Large intestine (tissue), 3 donors: Measurements from ENCODE around the gene IGF1R. TPM values are rescaled to one million over a fixed set of nuclear protein-coding genes. Genes with fewer than 3 reads are reported as not detected.

Experiments used
- DNase-seq, 2 donors: peaks; one replicate each; pipeline versions ENCODE4 v3.0.0 to v3.0.0-alpha.2; 2013
- H3K27ac ChIP-seq: one replicate; pipeline ENCODE4 v1.5.1; 2013; ENCODE audit warnings: low read length
- H3K27me3 ChIP-seq: 2 replicates; pipeline ENCODE4 v1.6.1; 2013; ENCODE audit warnings: low read length; ENCODE audit not compliant: control insufficient read depth, insufficient read depth
- H3K36me3 ChIP-seq: 2 replicates; pipeline ENCODE4 v1.6.1; 2013; ENCODE audit warnings: low read length; ENCODE audit not compliant: control insufficient read depth, insufficient read depth
- H3K4me1 ChIP-seq: one replicate; pipeline ENCODE4 v1.6.1; 2013; ENCODE audit warnings: low read length; ENCODE audit not compliant: control insufficient read depth, insufficient read depth
- H3K4me3 ChIP-seq: one replicate; pipeline ENCODE4 v1.5.1; 2013; ENCODE audit warnings: low read length
- H3K9me3 ChIP-seq: one replicate; pipeline ENCODE4 v1.6.1; 2013; ENCODE audit warnings: mild to moderate bottlenecking, low read depth, low read length, moderate library complexity; ENCODE audit not compliant: control insufficient read depth
- WGBS: methylation state at CpG from one replicate; pipeline ENCODE4 v1.1.5; 2013; ENCODE audit warnings: low lambda C conversion rate; ENCODE audit not compliant: insufficient coverage; 5-methylcytosine and 5-hydroxymethylcytosine counted together
- polyA plus RNA-seq: library from polyadenylated mRNA; unstranded; fragments of 120-200 nt; gene quantifications from one replicate; pipeline ENCODE4 v1.2.1, GENCODE V29; 2013

The IGF1R gene
- polyA plus RNA-seq, 1 donor = 22.5 TPM

DNA sequence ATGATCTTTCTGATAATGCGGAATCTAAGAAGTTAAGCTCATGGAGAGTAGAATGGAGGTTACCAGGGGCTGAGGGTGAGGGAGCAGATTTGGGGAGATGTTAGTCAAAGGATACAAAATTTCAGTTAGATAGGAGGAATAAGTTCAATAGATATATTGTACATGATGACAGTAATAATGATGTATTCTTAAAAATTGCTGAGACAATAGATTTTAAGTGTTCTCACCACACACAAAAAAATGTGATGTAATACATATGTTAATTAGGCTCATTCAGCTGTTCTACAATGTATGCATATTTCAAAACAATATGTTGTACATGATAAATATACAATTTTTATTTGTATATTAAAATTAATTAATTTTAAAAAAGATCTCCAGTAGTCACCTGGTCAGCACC is 277.9 kb downstream of the IGF1R start:
- no peak overlapping the region for H3K4me3 ChIP-seq
- 100% methylated on average over 1 of the region's 1 CpG for WGBS
- H3K9me3 ChIP-seq = no peaks in the 10 kb centered on the region
- peaks cover 76% of the 10 kb centered on the region for H3K36me3 ChIP-seq
- no peak for DNase-seq
- no peak overlapping the region for H3K27ac ChIP-seq
- H3K27me3 ChIP-seq = no peaks in the 10 kb centered on the region
- H3K4me1 ChIP-seq = no peaks in the 10 kb centered on the region

DNA sequence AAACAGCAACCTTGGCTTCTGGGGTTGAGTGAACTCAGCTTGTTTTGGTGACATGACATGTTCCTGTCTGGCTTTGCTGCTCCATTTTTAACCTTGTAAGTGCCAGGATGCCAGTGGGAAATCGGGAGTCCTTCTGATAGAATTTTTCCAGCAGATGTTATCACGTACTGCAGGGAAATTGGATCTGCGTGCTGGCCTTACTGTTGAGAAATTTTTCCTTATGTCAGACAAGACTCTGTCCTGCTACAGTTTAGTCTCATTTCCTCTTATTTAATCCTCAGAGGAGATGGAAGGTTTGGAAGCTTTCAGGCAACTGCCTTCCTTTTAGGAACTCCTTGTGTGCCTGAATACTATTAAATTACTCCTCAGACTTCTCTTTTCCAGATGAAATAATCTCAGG is 278.7 kb downstream of the IGF1R start:
- H3K4me3 ChIP-seq = no peak overlapping the region
- no peaks in the 10 kb centered on the region for H3K4me1 ChIP-seq
- 80% methylated on average over 1 of the region's 3 CpGs for WGBS
- no peak for DNase-seq
- H3K27me3 ChIP-seq = no peaks in the 10 kb centered on the region
- H3K27ac ChIP-seq = no peak overlapping the region
- no peaks in the 10 kb centered on the region for H3K9me3 ChIP-seq
- H3K36me3 ChIP-seq = peaks cover 70% of the 10 kb centered on the region

DNA sequence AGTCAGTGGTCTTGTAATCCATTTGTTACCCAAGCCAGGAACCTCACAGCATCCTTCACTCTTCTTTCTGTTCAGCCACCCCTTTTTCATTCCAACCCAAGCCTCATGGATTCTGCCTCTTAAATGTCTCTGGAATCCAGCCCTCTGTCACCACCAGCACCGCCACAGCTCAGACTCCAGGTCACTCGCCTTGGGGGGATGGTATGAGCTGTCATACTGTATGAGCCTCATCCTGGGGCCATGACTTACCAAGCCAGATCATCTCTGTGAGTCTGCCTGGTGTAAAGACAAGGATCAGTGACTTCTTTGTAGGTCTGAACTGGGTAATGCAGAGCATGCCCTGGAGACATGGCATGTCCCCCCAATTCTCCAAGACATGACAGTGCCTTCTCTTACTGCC is 279.7 kb downstream of the IGF1R start:
- Histone ChIP-seq H3K9me3 (no peaks in the 10 kb centered on the region), H3K4me1 (no peaks in the 10 kb centered on the region), H3K27me3 (no peaks in the 10 kb centered on the region), H3K36me3 (peaks cover 69% of the 10 kb centered on the region), H3K27ac (no peak overlapping the region), H3K4me3 (no peak overlapping the region)
- DNase-seq = no peak
- no CpG with 5 or more reads among the region's 2 CpGs for WGBS

DNA sequence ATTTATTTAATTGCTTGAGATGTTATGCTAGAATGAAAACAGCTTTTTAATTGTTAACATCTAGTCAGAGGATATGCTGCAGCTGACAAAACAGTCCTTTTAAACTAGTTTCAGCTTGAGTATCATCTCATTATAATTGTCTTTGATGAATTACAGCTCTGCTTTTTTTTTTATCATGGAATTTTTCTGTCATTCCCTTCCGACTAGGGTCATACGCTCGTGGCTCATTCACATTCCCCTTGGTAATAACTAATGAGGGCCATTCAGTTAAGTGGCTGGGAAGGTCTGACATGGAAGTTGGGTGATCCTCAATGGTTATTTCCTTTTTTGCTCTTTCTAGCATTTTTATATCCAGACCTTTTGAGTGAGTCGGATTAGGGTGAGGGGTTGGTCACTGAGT is 282.2 kb downstream of the IGF1R start:
- DNase-seq = no peak
- Histone ChIP-seq H3K4me3 (no peak overlapping the region), H3K27ac (no peak overlapping the region), H3K36me3 (peaks cover 63% of the 10 kb centered on the region), H3K27me3 (no peaks in the 10 kb centered on the region), H3K4me1 (no peaks in the 10 kb centered on the region), H3K9me3 (no peaks in the 10 kb centered on the region)
- WGBS = 80% methylated on average over 1 of the region's 4 CpGs

DNA sequence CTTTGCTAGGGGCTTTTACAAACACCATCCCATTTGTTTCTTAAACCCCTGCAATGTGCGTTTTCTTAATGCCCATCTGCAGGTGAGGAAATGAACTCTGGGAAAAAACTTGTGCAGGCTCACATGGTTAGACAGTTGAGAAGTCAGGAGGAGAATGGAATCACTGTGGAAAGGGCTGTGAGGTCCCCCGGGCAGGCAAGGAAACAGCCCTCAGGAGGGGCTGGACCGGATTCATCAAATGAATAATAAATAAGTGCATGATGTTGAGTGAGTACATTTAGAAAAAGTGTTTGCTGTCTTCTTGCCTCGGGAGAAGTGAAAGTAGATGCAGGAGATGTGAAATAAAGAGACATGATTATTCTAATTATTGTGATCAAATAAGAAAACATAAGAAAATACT is 282.7 kb downstream of the IGF1R start:
- 83% methylated on average over 3 of the region's 4 CpGs for WGBS

DNA sequence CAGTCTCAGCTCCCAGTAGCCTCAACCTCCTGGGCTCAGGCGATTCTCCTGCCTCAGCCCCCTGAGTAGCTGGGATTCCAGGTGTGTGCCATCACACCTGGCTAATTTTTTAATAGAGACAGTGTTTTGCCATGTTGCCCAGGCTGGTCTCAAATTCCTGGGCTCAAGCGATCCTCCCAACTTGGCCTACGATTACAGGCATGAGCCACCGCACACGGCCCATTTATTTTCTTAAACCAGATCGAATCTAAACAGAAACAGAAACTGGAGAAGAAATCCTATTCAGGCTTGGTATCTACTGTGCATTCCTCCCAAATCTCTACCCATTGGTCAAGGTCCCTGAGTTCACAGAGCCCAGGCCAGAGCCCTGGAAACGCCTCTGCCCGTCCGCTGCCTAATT is 285.1 kb downstream of the IGF1R start:
- no peak for DNase-seq
- Histone ChIP-seq H3K27ac (no peak overlapping the region), H3K4me3 (no peak overlapping the region), H3K27me3 (no peaks in the 10 kb centered on the region), H3K9me3 (no peaks in the 10 kb centered on the region), H3K4me1 (no peaks in the 10 kb centered on the region), H3K36me3 (peaks cover 67% of the 10 kb centered on the region)
- no CpG with 5 or more reads among the region's 9 CpGs for WGBS

More for the DNA sequence above, 282.7 kb downstream of the IGF1R start:
- Histone ChIP-seq H3K27ac (no peak overlapping the region), H3K4me3 (no peak overlapping the region), H3K27me3 (no peaks in the 10 kb centered on the region), H3K9me3 (no peaks in the 10 kb centered on the region), H3K36me3 (peaks cover 64% of the 10 kb centered on the region), H3K4me1 (no peaks in the 10 kb centered on the region)
- DNase-seq = no peak

DNA sequence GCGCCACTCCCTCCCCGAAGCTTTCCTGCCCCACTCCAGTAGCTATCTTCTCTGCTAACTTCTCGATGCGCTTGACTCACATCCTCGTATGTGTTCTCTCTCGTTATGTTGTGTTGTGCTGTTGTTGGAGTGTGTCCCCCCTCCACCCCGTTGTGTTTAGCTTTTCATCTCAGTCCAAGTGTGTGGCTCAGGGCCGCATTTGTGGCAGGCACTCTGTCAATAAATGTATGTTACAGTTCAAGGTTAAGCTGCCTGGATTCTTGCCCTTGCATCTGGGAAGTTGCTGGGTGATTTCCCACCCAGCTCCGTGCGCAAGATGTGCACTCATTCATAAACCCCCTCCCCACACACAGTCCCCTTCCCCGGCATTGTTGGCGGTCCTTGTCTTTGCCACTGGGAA is 287.4 kb downstream of the IGF1R start:
- H3K4me1 ChIP-seq = no peaks in the 10 kb centered on the region
- no peak overlapping the region for H3K27ac ChIP-seq
- 30% methylated on average over 2 of the region's 12 CpGs for WGBS
- H3K9me3 ChIP-seq = no peaks in the 10 kb centered on the region
- H3K36me3 ChIP-seq = peaks cover 76% of the 10 kb centered on the region
- no peak for DNase-seq
- H3K4me3 ChIP-seq = no peak overlapping the region
- H3K27me3 ChIP-seq = no peaks in the 10 kb centered on the region

DNA sequence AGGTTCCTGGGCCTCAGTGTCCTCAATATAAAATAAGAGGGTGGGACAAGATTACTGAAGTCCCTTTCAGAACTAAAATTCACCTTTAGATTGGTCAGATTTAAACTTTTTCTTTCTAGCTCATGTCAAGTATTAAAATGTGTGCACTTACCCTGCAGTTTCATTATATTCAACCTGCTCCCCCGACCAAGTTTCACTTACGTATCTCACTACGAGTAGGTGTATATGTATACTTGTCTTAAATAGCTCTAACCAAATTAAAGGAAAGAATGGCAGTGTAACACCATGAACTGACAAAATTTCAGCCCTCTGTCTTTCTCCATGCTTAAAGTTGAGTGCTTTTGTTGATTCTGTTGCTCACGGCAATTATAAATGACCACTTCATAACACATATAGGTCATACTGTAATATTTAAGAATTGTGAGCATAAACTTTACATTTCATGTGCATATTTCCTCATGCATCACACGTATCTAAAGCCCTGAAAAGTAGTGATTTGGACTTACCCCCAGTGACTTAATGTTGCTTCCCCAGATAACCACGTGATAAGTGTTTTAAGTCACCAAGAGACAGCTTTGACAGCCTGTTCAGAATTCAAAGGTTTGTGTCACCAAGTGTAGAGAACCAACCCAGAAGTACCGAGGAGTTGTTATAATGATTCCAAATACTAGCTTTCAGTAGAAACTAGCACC is 289.2 kb downstream of the IGF1R start:
- no peak for DNase-seq
- H3K36me3 ChIP-seq = peaks cover 78% of the 10 kb centered on the region
- H3K27ac ChIP-seq = no peak overlapping the region
- no peak overlapping the region for H3K4me3 ChIP-seq
- no peaks in the 10 kb centered on the region for H3K4me1 ChIP-seq
- H3K9me3 ChIP-seq = no peaks in the 10 kb centered on the region
- 100% methylated on average over 4 of the region's 7 CpGs for WGBS
- H3K27me3 ChIP-seq = no peaks in the 10 kb centered on the region

DNA sequence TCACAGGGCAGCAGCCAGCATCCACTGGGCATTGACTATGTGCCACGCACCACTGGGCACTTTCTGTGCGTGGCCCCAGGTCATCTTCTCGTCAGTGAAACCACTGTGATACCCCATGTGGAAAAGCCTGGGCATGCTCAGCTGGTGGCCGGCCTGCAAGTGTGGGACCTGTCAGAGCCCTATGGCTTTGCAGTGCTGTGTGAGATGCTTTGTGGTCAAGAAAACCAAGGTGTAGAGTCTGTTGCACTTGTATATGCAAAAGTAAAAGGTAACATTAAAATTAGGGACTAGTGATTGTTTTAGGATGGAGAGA is 289.7 kb downstream of the IGF1R start:
- no peaks in the 10 kb centered on the region for H3K9me3 ChIP-seq
- H3K4me1 ChIP-seq = no peaks in the 10 kb centered on the region
- no peak overlapping the region for H3K4me3 ChIP-seq
- DNase-seq = no peak
- H3K27ac ChIP-seq = no peak overlapping the region
- no CpG with 5 or more reads among the region's 4 CpGs for WGBS
- H3K27me3 ChIP-seq = no peaks in the 10 kb centered on the region
- peaks cover 80% of the 10 kb centered on the region for H3K36me3 ChIP-seq

DNA sequence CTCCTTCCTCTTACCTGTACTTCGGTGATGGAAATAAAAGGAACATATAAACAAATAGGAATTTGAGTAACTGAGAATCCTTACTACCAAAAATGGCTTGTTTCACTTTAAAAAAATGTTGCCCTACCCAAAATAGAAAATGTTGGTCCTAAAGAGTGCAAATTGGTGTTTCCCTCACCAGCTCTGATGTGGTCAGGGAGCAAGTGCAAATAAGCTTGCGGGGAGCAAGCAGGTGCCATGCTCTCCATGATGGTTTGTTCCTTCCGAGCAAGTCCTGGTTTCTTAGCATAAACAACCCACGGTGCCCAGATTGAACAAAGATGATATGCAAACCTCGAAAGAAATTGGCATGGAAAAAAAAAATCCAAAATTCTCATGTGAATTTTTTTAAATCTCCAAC is 290.5 kb downstream of the IGF1R start:
- 100% methylated on average over 1 of the region's 5 CpGs for WGBS
- Histone ChIP-seq H3K4me1 (peaks cover 5% of the 10 kb centered on the region), H3K4me3 (no peak overlapping the region), H3K27me3 (no peaks in the 10 kb centered on the region), H3K27ac (no peak overlapping the region), H3K9me3 (no peaks in the 10 kb centered on the region), H3K36me3 (peaks cover 83% of the 10 kb centered on the region)
- no peak for DNase-seq

DNA sequence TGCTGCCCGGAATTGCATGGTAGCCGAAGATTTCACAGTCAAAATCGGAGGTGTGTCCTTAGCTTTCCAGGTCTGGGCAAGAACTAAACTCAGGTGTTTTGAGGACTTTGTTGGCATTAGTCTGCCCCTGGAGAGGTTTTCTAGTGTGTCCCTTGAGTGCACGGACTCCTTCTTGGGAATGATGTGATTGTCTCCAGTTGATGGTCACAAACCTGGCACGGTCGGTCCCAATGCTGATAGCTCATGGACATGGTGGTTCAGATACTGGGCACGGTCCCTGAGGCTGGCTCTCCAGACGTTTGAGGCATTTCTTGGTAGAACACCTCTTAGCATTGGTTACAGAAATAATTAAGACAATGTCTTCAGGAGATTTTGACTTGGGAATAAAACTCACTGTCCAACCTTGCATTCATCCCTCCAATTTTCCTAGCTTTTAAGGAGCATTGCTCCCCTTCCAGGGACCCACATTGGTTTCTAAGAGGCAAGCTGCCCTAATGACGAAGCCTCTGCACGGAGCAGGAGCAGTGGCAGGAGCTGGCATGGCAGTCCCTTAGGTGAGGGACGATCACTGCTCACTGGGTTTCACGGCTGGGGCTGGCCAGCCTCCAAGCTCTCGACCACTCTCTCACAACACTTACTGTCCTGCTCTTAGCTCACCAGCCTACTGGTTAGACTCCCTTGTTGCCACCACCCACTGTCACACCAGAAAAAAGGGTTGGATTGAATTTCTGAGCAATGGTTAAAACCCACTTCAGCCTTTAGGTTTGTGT is 291.2 kb downstream of the IGF1R start:
- no CpG with 5 or more reads among the region's 13 CpGs for WGBS

More for the DNA sequence above, 291.2 kb downstream of the IGF1R start:
- Histone ChIP-seq H3K36me3 (peaks cover 85% of the 10 kb centered on the region), H3K4me3 (no peak overlapping the region), H3K4me1 (peaks cover 5% of the 10 kb centered on the region), H3K27ac (no peak overlapping the region), H3K27me3 (no peaks in the 10 kb centered on the region), H3K9me3 (no peaks in the 10 kb centered on the region)
- DNase-seq = no peak
